ENCODE data around the gene MRC2.

Gene MRC2

DNA sequence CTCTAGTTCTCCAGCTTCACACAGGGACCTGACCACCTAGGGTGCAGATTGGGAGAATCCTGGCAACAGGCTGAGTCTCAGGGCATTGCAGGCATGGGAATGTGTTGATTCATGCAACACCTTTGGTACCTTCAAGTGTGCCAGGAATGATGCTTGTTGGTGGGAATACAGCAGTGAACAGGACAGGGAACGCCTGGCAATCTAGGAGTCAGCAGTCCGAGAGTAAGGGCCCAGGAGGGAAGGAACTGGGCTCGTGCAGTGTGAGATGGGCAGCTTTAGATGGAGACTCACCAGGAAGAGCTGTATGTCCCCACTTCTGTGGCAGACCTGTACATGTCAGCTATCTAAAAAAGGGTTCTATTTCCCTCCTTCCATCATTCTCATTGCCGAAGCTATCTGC, 12.0 kb upstream of the MRC2 start:
- DNase-seq: no peak

DNA sequence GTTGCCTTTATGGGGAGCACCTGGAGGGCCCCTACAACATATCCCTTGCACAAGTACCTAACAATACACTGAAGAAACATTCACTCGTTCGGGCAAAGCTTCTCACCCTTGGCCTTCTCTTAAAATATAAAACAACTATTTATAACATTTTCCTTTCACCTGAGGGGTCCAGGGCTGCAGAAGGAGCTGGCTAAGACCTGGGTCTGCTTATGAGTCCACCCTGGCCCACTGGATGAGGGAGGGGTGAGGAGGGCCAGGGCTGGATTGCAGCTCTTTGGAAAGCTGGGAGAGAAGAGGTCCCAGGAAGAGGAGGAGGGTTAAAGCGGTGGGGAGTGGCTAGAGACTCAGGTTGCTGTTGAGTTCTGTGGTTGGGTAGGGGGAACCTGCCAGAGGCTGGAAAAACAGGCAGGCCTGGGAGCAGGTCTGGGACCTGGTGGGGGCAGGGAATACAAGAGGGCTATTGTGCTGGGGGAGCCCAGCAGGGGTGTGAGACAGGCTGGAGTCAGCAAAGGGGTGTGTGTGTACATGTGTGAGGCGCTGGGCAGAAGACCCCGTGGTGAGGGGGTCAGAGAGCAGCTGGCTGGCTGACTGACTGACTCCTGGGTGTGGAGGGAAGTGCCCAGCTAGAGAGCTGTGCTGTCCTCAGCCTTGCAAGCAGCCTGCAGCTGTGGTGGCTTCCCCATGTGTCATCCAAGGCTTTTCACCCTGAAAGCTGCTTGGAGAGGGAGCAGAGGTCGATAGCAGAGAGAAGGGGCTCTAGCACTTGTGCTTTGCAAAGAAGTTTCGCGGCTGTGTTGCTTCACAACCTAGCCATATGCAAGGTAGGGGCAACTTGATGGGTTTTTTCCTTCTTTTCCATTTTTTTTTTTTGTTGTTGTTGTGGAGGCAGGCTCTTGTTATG, 10.2 kb upstream of the MRC2 start:
- DNase-seq: no peak

GRCh38 chr17:62617894-62618472, 9.5 kb upstream of the MRC2 start:
- DNase-seq: no peak

DNA sequence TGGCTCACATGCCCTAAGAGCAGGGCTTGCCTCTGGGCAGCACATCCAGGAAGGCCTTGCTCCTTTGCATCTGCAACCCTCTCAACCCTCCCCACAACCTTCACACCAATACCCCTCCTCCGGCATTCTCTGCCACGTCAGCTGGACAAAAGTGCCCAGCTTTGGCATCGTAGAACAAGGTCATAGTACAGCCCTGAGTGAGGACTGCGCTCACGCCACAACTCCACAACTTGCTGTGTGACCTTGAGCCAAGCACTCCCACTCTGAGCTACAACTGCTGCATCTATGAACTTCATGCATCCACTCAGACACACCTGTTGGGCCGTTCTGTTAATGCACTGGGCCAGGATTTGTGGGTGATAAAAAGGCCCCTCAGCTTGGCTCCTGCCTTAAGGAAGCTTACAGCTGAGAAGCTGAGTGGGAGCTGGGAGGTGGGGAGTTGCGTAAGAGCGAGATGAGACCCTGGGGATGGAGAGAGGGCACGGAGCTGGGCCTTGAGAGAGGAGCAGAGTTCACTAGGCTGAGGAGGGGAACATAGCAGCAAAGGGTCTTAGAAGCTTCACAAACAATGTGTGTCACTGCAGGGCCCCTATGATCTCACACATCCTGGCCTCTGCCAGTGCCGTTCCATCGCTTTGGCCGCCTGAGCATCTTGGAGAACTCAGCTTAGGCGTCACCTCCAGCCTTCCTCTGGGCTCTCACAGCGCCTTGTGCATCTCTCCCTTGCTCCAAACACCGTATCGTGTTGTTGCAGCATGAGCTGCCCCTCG, 8.6 kb upstream of the MRC2 start:
- DNase-seq: no peak

GRCh38 chr17:62619417-62620155, 7.9 kb upstream of the MRC2 start:
- no peak for DNase-seq

- DNase-seq: no peak
These were observed 6.2 kb upstream of the MRC2 start for GRCh38 chr17:62621223-62621622.

- no peak for DNase-seq
These were observed 2.1 kb upstream of the MRC2 start for GRCh38 chr17:62625184-62625869.

DNA sequence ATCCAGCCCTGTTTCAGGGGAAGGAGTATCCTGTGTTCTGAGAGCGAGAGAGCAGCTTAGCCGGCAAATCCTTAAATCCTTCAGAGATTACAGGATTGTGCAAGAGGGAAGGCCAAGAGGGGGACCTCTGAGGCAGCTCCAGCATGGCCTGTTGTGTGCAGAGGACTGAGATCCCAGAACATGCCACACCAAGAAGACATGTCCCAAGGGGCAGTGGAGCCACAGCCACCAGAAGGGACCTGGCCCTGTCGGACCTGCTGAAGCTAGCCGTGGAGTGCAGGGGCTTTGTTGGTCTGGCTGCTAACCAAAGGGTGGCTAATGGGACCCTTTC, 1.6 kb upstream of the MRC2 start:
- no peak for DNase-seq

GRCh38 chr17:62626719-62627218, 701 bp upstream of the MRC2 start:
- DNase-seq: no peak

GRCh38 chr17:62627904-62628633, 599 bp downstream of the MRC2 start:
- DNase-seq: no peak

DNA sequence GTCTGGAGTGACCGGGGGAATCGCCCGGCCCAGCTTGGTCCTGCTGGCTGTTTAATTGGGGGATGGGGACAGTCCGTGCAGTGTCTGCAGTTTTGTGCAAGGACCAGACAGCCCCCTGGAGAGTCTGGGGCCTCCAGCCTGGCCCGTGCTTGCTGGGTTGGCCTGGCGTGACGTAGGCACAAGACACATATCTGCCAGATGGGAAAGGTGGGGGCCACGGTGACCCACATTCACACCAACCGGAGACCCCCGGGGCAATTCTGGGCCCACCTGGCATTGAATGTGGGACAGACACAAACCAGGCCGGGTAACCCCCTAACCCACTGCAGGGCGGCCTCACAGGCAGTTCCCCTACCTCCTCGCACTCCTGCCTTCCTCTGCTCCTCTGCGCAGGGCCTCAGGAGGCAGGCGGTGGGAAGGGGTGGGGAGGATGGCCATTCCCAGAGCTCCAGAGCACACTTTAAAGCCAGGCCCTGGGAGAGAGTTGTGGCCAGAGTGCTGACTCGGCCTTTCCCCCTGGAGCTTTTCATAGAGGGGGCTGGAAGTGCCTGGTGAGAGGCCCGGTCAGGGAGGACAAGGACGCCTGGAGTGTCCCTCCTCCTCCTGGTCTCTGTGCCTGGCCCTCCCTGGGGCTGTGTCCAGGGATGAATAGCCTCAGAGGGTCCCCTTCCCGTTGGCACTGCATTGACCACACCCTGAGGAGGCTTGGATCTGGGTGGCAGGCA, 1.5 kb downstream of the MRC2 start:
- no peak for DNase-seq

GRCh38 chr17:62629556-62630364, 2.3 kb downstream of the MRC2 start:
- no peak for DNase-seq

DNA sequence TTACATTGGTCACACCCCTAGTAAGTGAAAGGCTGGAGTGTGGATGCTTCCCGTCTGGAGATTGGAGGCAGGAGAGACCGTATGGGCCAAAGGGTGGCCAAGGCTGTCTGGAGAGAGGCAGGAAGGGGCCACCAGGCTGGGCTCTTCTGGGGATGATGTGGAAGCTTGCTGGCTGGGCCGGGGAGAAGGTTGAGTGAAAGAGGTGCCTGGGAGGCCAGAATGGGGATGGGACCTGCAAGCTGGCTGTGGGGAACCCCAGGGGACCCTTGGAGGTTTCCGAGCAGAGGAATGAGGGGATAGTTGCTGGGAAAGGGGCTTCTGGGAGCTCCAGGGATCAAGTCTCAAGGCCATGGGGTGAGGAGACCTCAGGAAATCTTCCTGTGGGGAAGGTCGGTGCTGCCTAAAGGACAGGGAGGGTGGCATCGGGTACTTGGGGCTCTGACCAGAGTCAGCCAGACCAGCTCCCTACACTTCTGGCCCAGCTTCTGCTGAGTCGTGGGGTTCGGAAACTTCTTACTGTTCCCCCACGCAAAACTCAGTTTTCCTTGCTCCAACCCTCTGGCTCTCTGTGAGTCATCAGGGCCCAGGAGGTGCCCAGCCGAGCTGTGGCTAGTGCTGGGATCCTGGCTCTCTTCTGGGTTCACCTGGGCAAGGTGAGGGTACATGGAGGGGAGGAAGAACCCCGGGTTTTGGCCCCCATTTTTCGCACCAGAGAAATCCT, 3.1 kb downstream of the MRC2 start:
- DNase-seq: no peak

- no peak for DNase-seq
These were observed 3.8 kb downstream of the MRC2 start for GRCh38 chr17:62631086-62631935.

GRCh38 chr17:62631936-62632924, 4.8 kb downstream of the MRC2 start:
- no peak for DNase-seq

DNA sequence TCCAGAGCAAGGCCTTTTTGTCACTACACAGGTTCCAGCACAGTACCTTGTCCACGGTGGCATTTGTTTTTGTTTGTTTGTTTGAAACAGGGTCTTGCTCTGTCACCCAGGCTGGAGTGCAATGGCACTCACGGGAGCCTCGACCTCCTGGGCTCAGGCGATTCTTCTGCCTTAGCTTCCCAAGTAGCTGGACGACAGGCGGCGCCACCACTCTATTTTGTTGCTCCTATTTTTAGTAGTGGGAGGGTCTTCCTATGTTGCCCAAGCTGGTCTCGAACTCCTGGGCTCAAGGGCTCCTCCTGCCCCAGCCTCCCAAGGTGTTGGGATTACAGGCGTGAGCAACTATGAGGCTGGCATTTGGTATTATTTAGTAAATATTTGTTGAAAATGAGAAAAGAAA, 10.3 kb downstream of the MRC2 start:
- no peak for DNase-seq

- DNase-seq: no peak
These were observed 13.7 kb downstream of the MRC2 start for GRCh38 chr17:62641153-62641552.

All from SHP77 treated with DMSO at 0.1 percent for 48 hours (cell line).